Fibroblast of lung (primary cell): Measurements from ENCODE around the gene ATP1B2. TPM values are rescaled to one million over a fixed set of nuclear protein-coding genes. Genes with fewer than 3 reads are reported as not detected.

Experiments
- DNase-seq, 2 donors: peaks; one replicate each; pipeline versions ENCODE4 v3.0.0 to v3.0.0-alpha.2; 2010; ENCODE audit warnings: low read depth in 2 of 2
- H2AFZ ChIP-seq: 2 replicates; pipeline ENCODE4 v1.5.1; 2012; ENCODE audit warnings: low read length, control low read depth, inconsistent platforms
- H3K27ac ChIP-seq: 2 replicates; pipeline ENCODE4 v1.5.1; 2011; ENCODE audit warnings: low read length, control low read depth; ENCODE audit not compliant: insufficient read depth
- H3K27me3 ChIP-seq: 2 replicates; pipeline ENCODE4 v1.5.1; 2011; ENCODE audit warnings: mild to moderate bottlenecking, low read length; ENCODE audit not compliant: control insufficient read depth, insufficient read depth
- H3K36me3 ChIP-seq: 2 replicates; pipeline ENCODE4 v1.5.1; 2011; ENCODE audit warnings: low read length; ENCODE audit not compliant: control insufficient read depth, insufficient read depth
- H3K4me1 ChIP-seq: 2 replicates; pipeline ENCODE4 v1.5.1; 2011; ENCODE audit warnings: low read length; ENCODE audit not compliant: control insufficient read depth, insufficient read depth; ENCODE audit errors: extremely low read depth
- H3K4me2 ChIP-seq: 2 replicates; pipeline ENCODE4 v1.5.1; 2011; ENCODE audit warnings: low read length, control low read depth; ENCODE audit not compliant: insufficient read depth; ENCODE audit errors: extremely low read depth
- H3K4me3 ChIP-seq, 4 experiments: fragments of 200-600 bp in 1 of 4; sonication (generic) in 1 of 4; replicated peaks in 1 of 4; 2 replicates each; pipeline ENCODE4 v1.5.1; 2011 to 2016; ENCODE audit warnings: low read length in 4 of 4, low read depth in 3 of 4, mild to moderate bottlenecking in 3 of 4, control low read depth in 2 of 4, inconsistent platforms in 1 of 4, mixed read lengths in 1 of 4; ENCODE audit not compliant: insufficient read depth in 1 of 4; ENCODE audit errors: control extremely low read depth in 1 of 4
- H3K79me2 ChIP-seq: 2 replicates; pipeline ENCODE4 v1.5.1; 2012; ENCODE audit warnings: mild to moderate bottlenecking, low read length, inconsistent platforms; ENCODE audit not compliant: control insufficient read depth, insufficient read depth
- H3K9ac ChIP-seq: 2 replicates; pipeline ENCODE4 v1.5.1; 2011; ENCODE audit warnings: mild to moderate bottlenecking, low read length, control low read depth; ENCODE audit not compliant: insufficient read depth
- H3K9me3 ChIP-seq: 2 replicates; pipeline ENCODE4 v1.5.1; 2012; ENCODE audit warnings: low read depth, low read length; ENCODE audit not compliant: control insufficient read depth, insufficient read depth
- H4K20me1 ChIP-seq: 2 replicates; pipeline ENCODE4 v1.5.1; 2011; ENCODE audit warnings: low read length; ENCODE audit not compliant: control insufficient read depth, insufficient read depth; ENCODE audit errors: extremely low read depth
- EZH2 ChIP-seq: IDR thresholded peaks from 2 replicates; pipeline ENCODE4 v1.5.1; 2012; ENCODE audit warnings: low read length, control low read depth, mild to moderate bottlenecking; ENCODE audit errors: missing control alignments
- polyA minus RNA-seq: library from RNA; depleted of rRNA, polyadenylated mRNA; stranded (reverse); fragments of >200 nt; gene quantifications from 2 replicates; pipeline ENCODE4 v1.2.3, GENCODE V29; 2011; ENCODE audit warnings: low replicate concordance
- polyA plus RNA-seq, 2 donors: library from polyadenylated mRNA; depleted of rRNA in 1 of 2; stranded (reverse) in 1 of 2; unstranded in 1 of 2; fragments of >200 nt; gene quantifications; 2 replicates each; pipeline ENCODE4 v1.2.1, GENCODE V29; 2011 to 2012; ENCODE audit warnings: missing spikeins in 1 of 2
- total RNA-seq: library from RNA; depleted of rRNA; stranded (reverse); fragments of >200 nt; gene quantifications from 2 replicates; pipeline ENCODE4 v1.2.1, GENCODE V29; 2014
- TF ChIP-seq, protein P1 (sequence below), 2 donors: IDR thresholded peaks in 1 of 2; conservative IDR thresholded peaks in 1 of 2; 1 replicate in 1 of 2; 2 replicates in 1 of 2; pipeline ENCODE4 v1.5.1; 2011 to 2012; ENCODE audit warnings: low read length in 2 of 2, control low read depth in 1 of 2, inconsistent platforms in 1 of 2, low read depth in 1 of 2, mild to moderate bottlenecking in 1 of 2

ATP1B2 gene, protein sequence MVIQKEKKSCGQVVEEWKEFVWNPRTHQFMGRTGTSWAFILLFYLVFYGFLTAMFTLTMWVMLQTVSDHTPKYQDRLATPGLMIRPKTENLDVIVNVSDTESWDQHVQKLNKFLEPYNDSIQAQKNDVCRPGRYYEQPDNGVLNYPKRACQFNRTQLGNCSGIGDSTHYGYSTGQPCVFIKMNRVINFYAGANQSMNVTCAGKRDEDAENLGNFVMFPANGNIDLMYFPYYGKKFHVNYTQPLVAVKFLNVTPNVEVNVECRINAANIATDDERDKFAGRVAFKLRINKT
- total RNA-seq, result 0.33 TPM in 1 of 2 replicates, not detected in the other
- polyA plus RNA-seq, result 0.02 and 0.05 TPM in 2 replicates
- not detected in 2 replicates for polyA plus RNA-seq (2012)
- not detected in 2 replicates for polyA minus RNA-seq

GRCh38 chr17:7650509-7651096 lies at the start of gene ATP1B2:
ATP1B2 (plus strand) TSS chr17:7650926; CDS start chr17:7651519, 593 bp downstream.
- H2AFZ ChIP-seq, result no peak within 1 kb of the TSS
- no peaks in the 10 kb centered on the region for H4K20me1 ChIP-seq
- no peak within 1 kb of the TSS for H3K9ac ChIP-seq
- peak; percentile 7 to 14 for DNase-seq
- no peak within 1 kb of the TSS for H3K27ac ChIP-seq
- H3K36me3 ChIP-seq, result no peaks in the 10 kb centered on the region
- H3K27me3 ChIP-seq, result peaks cover 39% of the 10 kb centered on the region
- no peaks in the 10 kb centered on the region for H3K79me2 ChIP-seq
- peaks cover 2% of the 10 kb centered on the region for H3K4me1 ChIP-seq
- H3K4me3 ChIP-seq, result peak within 1 kb of the TSS in 2 of 4 experiments; percentile 29 to 37
- TF ChIP-seq EZH2, result no peak
- TF ChIP-seq, protein P1, sequence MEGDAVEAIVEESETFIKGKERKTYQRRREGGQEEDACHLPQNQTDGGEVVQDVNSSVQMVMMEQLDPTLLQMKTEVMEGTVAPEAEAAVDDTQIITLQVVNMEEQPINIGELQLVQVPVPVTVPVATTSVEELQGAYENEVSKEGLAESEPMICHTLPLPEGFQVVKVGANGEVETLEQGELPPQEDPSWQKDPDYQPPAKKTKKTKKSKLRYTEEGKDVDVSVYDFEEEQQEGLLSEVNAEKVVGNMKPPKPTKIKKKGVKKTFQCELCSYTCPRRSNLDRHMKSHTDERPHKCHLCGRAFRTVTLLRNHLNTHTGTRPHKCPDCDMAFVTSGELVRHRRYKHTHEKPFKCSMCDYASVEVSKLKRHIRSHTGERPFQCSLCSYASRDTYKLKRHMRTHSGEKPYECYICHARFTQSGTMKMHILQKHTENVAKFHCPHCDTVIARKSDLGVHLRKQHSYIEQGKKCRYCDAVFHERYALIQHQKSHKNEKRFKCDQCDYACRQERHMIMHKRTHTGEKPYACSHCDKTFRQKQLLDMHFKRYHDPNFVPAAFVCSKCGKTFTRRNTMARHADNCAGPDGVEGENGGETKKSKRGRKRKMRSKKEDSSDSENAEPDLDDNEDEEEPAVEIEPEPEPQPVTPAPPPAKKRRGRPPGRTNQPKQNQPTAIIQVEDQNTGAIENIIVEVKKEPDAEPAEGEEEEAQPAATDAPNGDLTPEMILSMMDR (conservative IDR thresholded peaks at IDR 0.05 in 1 of 2, IDR thresholded peaks at IDR 0.05 in 1 of 2; ENCODE audit: low read depth in 1 of 2, low read length in 2 of 2), result no peak
- no peaks in the 10 kb centered on the region for H3K9me3 ChIP-seq
- H3K4me2 ChIP-seq, result peak within 1 kb of the TSS; percentile 59

DNA sequence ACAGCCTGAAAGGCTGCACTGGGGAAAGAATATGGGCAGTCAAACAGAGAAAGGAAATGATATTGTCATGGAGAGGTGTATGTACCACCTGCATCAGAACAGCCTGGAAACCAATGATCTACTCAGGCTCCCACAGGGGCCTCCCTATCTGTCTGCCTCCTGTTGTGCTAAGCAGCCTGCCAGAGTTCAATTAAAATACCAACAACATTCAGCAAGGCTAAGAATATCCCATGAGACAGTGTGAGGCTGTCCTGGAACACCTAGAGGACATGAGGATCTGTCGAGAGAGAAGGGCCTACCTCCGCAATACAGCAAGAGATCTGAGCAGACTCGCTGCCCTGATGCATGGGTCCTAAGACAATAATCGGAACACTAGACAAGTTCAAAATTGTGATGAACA lies 44.4 kb upstream of the ATP1B2 start:
- Histone ChIP-seq H3K4me2 (no peak overlapping the region), H3K79me2 (peaks cover 27% of the 10 kb centered on the region), H3K36me3 (peaks cover 9% of the 10 kb centered on the region)

GRCh38 chr17:7610641-7611040 lies 40.1 kb upstream of the ATP1B2 start:
- H4K20me1 ChIP-seq, result no peaks in the 10 kb centered on the region

More for the DNA sequence above, 44.4 kb upstream of the ATP1B2 start:
- H3K9me3 ChIP-seq, result no peaks in the 10 kb centered on the region
- H3K4me3 ChIP-seq, result no peak overlapping the region
- no peak for TF ChIP-seq EZH2
- TF ChIP-seq, protein P1 (conservative IDR thresholded peaks at IDR 0.05 in 1 of 2, IDR thresholded peaks at IDR 0.05 in 1 of 2; ENCODE audit: low read depth in 1 of 2, low read length in 2 of 2), result no peak
- no peak overlapping the region for H3K27ac ChIP-seq
- no peak overlapping the region for H2AFZ ChIP-seq
- no peaks in the 10 kb centered on the region for H3K27me3 ChIP-seq
- H4K20me1 ChIP-seq, result no peaks in the 10 kb centered on the region
- no peak overlapping the region for H3K9ac ChIP-seq
- no peak for DNase-seq
- no peaks in the 10 kb centered on the region for H3K4me1 ChIP-seq

More at GRCh38 chr17:7610641-7611040, 40.1 kb upstream of the ATP1B2 start:
- Histone ChIP-seq H3K9ac (no peak overlapping the region), H3K4me1 (peaks cover 5% of the 10 kb centered on the region), H3K27me3 (no peaks in the 10 kb centered on the region), H3K36me3 (peaks cover 2% of the 10 kb centered on the region), H3K9me3 (no peaks in the 10 kb centered on the region), H3K4me2 (no peak overlapping the region), H3K27ac (no peak overlapping the region), H2AFZ (no peak overlapping the region), H3K4me3 (no peak overlapping the region), H3K79me2 (peaks cover 56% of the 10 kb centered on the region)
- no peak for DNase-seq
- TF ChIP-seq, protein P1 (conservative IDR thresholded peaks at IDR 0.05 in 1 of 2, IDR thresholded peaks at IDR 0.05 in 1 of 2; ENCODE audit: low read depth in 1 of 2, low read length in 2 of 2), result no peak
- TF ChIP-seq EZH2, result no peak
